Neural cell (in vitro differentiated cells): Measurements from ENCODE around the gene INSM2.

ENCODE experiments used
- EZH2 ChIP-seq: fragments of 200-600, 300-800 bp; shearing (Covaris generic), sonication (generic); IDR thresholded peaks from 2 replicates; pipeline ENCODE4 v1.6.1; 2014; ENCODE audit warnings: antibody characterized with exemption, low read length, borderline replicate concordance, mild to moderate bottlenecking; ENCODE audit not compliant: insufficient read depth, poor library complexity, severe bottlenecking
- MXI1 ChIP-seq: fragments of 450-650 bp; conservative IDR thresholded peaks from 2 replicates; pipeline ENCODE4 v1.6.1; 2014; ENCODE audit warnings: antibody characterized with exemption, mild to moderate bottlenecking; ENCODE audit not compliant: poor library complexity, severe bottlenecking
- POLR2AphosphoS5 ChIP-seq: IDR thresholded peaks from 2 replicates; pipeline ENCODE4 v1.6.1; 2012
- RAD21 ChIP-seq: fragments of 450-650 bp; conservative IDR thresholded peaks from 2 replicates; pipeline ENCODE4 v1.6.1; 2014; ENCODE audit warnings: antibody characterized with exemption, mild to moderate bottlenecking, moderate library complexity
- REST ChIP-seq: IDR thresholded peaks from 2 replicates; pipeline ENCODE4 v1.6.1; 2012; ENCODE audit warnings: borderline replicate concordance
- SMC3 ChIP-seq: fragments of 450-650 bp; conservative IDR thresholded peaks from 2 replicates; pipeline ENCODE4 v1.6.1; 2014; ENCODE audit warnings: antibody characterized with exemption, mild to moderate bottlenecking, moderate library complexity; ENCODE audit not compliant: poor library complexity
- TAF1 ChIP-seq: IDR thresholded peaks from 2 replicates; pipeline ENCODE4 v1.6.1; 2012; ENCODE audit warnings: low read depth
- TF ChIP-seq, protein P1 (sequence below): fragments of 450-650 bp; IDR thresholded peaks from 2 replicates; pipeline ENCODE4 v1.5.1; 2014; ENCODE audit warnings: antibody characterized with exemption, mild to moderate bottlenecking, moderate library complexity; ENCODE audit not compliant: poor library complexity, severe bottlenecking

DNA sequence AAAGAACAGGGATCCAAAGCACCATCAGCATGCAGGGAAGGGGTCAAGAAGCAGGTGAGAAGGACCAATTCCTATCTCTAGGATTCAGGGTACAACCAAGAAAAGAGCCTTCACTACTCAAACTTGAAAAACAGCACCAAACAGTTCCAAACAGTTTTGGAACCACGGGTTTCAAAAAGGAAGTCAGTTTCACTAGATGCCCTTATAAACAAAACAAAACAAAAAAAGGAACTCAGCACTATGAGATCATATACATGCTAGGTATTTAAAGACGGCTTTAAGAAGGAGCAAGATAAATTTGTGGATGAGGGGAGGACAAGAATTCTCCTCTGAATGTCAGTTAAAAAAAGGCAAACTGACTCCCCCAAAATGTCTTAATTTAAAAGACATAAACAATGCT, 6.0 kb downstream of the INSM2 start:
- TF ChIP-seq, protein P1, sequence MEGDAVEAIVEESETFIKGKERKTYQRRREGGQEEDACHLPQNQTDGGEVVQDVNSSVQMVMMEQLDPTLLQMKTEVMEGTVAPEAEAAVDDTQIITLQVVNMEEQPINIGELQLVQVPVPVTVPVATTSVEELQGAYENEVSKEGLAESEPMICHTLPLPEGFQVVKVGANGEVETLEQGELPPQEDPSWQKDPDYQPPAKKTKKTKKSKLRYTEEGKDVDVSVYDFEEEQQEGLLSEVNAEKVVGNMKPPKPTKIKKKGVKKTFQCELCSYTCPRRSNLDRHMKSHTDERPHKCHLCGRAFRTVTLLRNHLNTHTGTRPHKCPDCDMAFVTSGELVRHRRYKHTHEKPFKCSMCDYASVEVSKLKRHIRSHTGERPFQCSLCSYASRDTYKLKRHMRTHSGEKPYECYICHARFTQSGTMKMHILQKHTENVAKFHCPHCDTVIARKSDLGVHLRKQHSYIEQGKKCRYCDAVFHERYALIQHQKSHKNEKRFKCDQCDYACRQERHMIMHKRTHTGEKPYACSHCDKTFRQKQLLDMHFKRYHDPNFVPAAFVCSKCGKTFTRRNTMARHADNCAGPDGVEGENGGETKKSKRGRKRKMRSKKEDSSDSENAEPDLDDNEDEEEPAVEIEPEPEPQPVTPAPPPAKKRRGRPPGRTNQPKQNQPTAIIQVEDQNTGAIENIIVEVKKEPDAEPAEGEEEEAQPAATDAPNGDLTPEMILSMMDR = no peak
- TF ChIP-seq REST = no peak
- TF ChIP-seq EZH2 = no peak
- no peak for TF ChIP-seq TAF1
- no peak for TF ChIP-seq MXI1
- no peak for TF ChIP-seq SMC3
- TF ChIP-seq RAD21 = no peak
- no peak for TF ChIP-seq POLR2AphosphoS5
